HL-60 (cell line): ENCODE measurements around the gene ENDOV.

Experiments
- DNase-seq, 2 experiments: peaks; one replicate each; pipeline ENCODE4 v3.0.0-alpha.2; 2010 to 2020; ENCODE audit warnings: low read depth in 1 of 2, low spot score in 1 of 2
- H3K27ac ChIP-seq: fragments of 250-450 bp; sonication (Bioruptor Pico); replicated peaks from 2 replicates; pipeline ENCODE4 v1.5.1; 2020; ENCODE audit warnings: mild to moderate bottlenecking, moderate library complexity
- H3K27me3 ChIP-seq: fragments of 250-450 bp; sonication (Bioruptor Pico); 2 replicates; pipeline ENCODE4 v1.5.1; 2021; ENCODE audit warnings: mild to moderate bottlenecking, moderate library complexity; ENCODE audit not compliant: insufficient read depth, poor library complexity, severe bottlenecking
- H3K4me3 ChIP-seq: replicated peaks from 2 replicates; pipeline ENCODE4 v1.5.1; 2011; ENCODE audit warnings: mild to moderate bottlenecking, control low read depth, low read length; ENCODE audit not compliant: insufficient read depth
- CTCF ChIP-seq: IDR thresholded peaks from one replicate; pipeline ENCODE4 v1.5.1; 2011; ENCODE audit warnings: low read length, control low read depth, inconsistent platforms; ENCODE audit not compliant: insufficient read depth
- GABPA ChIP-seq: IDR thresholded peaks from 2 replicates; pipeline ENCODE4 v1.6.1; 2012; ENCODE audit warnings: low read depth
- POLR2AphosphoS5 ChIP-seq: IDR thresholded peaks from 2 replicates; pipeline ENCODE4 v1.6.1; 2012; ENCODE audit warnings: low read depth
- REST ChIP-seq: IDR thresholded peaks from 2 replicates; pipeline ENCODE4 v1.6.1; 2012; ENCODE audit warnings: low read depth; ENCODE audit not compliant: insufficient replicate concordance
- SPI1 ChIP-seq: IDR thresholded peaks from 2 replicates; pipeline ENCODE4 v1.6.1; 2012; ENCODE audit warnings: low read depth, mild to moderate bottlenecking, borderline replicate concordance

Gene ENDOV

GRCh38 chr17:80463784-80464400, 48.9 kb downstream of the ENDOV start:
- DNase-seq, result no peak
- H3K27ac ChIP-seq, result no peak overlapping the region
- H3K27me3 ChIP-seq, result peaks cover 37% of the 10 kb centered on the region
- TF ChIP-seq GABPA (no peak), SPI1 (no peak), CTCF (no peak), REST (no peak), POLR2AphosphoS5 (no peak)
- no peak overlapping the region for H3K4me3 ChIP-seq

GRCh38 chr17:80464486-80464885, 49.5 kb downstream of the ENDOV start:
- Histone ChIP-seq H3K4me3 (no peak overlapping the region), H3K27me3 (peaks cover 39% of the 10 kb centered on the region), H3K27ac (no peak overlapping the region)
- TF ChIP-seq GABPA (no peak), REST (no peak), CTCF (no peak), SPI1 (no peak), POLR2AphosphoS5 (no peak)
- DNase-seq, result no peak

GRCh38 chr17:80465327-80465974, 50.5 kb downstream of the ENDOV start:
- no peak for DNase-seq
- Histone ChIP-seq H3K27me3 (peaks cover 42% of the 10 kb centered on the region), H3K4me3 (no peak overlapping the region), H3K27ac (no peak overlapping the region)
- TF ChIP-seq SPI1, result no peak
- no peak for TF ChIP-seq GABPA
- TF ChIP-seq CTCF, result no peak
- TF ChIP-seq REST, result no peak
- no peak for TF ChIP-seq POLR2AphosphoS5
